ENCODE measurements around the gene GPC3.

GPC3 gene

DNA sequence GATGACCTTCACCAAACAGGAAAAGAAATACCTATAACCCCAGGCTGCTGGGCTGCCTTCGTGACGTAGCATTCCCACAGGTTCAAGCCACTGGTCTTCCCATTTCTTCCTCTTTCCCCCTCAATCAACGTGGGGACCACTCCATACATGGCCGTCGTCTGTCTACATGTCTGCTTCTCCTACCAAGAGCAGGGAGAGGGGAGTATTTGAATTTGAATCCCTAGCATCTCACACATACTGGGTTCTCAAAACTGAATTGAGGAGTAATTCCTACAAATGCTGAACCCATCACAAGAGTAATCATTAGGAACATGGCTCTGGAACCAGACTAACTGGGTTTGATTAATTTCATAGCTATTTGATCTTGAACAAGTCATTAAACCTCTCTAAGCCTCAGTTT is 17.3 kb downstream of the GPC3 start:
- no peak for DNase-seq (ENCODE audit: low read depth)
- H3K4me3 ChIP-seq (ENCODE audit: low read depth, low read length): no peak overlapping the region
- TF ChIP-seq, protein P1, sequence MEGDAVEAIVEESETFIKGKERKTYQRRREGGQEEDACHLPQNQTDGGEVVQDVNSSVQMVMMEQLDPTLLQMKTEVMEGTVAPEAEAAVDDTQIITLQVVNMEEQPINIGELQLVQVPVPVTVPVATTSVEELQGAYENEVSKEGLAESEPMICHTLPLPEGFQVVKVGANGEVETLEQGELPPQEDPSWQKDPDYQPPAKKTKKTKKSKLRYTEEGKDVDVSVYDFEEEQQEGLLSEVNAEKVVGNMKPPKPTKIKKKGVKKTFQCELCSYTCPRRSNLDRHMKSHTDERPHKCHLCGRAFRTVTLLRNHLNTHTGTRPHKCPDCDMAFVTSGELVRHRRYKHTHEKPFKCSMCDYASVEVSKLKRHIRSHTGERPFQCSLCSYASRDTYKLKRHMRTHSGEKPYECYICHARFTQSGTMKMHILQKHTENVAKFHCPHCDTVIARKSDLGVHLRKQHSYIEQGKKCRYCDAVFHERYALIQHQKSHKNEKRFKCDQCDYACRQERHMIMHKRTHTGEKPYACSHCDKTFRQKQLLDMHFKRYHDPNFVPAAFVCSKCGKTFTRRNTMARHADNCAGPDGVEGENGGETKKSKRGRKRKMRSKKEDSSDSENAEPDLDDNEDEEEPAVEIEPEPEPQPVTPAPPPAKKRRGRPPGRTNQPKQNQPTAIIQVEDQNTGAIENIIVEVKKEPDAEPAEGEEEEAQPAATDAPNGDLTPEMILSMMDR (conservative IDR thresholded peaks at IDR 0.05; ENCODE audit: low read depth, low read length): no peak

DNA sequence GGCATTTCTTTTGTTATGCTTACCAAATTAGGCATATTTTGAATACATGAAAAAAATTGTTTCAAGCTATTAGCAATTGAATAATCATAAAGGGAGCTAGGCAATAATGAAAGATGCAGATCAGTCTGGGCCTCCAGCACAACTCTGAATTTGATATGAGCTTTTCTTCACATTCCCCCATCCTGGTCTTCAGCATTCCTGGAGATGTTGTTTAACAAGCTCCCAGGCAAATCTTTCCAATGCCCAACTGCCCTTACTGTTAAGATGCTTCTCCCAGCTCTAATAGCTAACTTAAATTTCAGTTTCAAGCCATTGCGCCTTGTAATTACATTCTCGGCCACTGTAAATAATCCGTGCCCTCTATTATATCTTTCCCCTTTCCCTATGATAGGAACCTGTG is 19.2 kb downstream of the GPC3 start:
- DNase-seq (ENCODE audit: low read depth): no peak
- no peak overlapping the region for H3K4me3 ChIP-seq (ENCODE audit: low read depth, low read length)
- TF ChIP-seq, protein P1 (conservative IDR thresholded peaks at IDR 0.05; ENCODE audit: low read depth, low read length): no peak

DNA sequence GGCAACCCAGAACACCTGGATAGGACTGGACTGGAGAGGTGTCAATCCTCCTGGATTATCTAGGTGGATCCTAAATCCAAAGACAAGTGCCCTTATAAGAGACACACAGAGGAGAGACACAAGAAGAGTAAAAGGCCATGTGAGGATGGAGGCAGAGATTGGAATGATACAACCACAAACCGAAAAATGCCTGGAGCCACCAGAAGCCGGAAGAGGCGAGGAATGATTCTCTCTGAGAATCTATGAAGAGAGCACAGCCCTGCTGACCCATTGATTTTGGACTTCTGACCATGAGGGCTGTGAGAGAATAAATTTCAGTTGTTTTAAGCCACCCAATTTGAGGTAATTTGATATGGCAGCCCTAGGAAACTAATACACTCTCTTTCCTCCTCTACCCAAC is 20.1 kb downstream of the GPC3 start:
- TF ChIP-seq, protein P1 (conservative IDR thresholded peaks at IDR 0.05; ENCODE audit: low read depth, low read length): no peak
- DNase-seq (ENCODE audit: low read depth): no peak
- H3K4me3 ChIP-seq (ENCODE audit: low read depth, low read length): no peak overlapping the region

DNA sequence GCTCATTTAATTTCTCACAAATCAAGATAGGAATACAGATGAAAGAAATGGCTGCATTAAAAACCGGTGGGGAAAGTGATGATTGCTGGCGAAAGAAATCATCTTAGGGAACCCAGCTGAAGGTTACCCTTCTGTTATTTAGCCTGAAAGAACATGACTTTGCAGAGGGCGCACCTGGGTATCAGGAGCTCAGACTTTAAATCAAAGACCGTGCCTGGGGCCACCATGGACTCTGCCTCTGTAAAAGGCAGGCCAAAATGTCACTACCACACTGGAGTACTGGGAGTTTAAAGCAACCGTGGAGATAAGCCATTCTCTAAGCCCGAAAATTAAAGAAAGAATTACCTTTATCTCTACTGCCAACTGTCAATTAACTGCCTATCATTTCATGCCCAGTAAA is 24.3 kb downstream of the GPC3 start:
- no peak overlapping the region for H3K4me3 ChIP-seq (ENCODE audit: low read depth, low read length)
- DNase-seq (ENCODE audit: low read depth): no peak
- TF ChIP-seq, protein P1 (conservative IDR thresholded peaks at IDR 0.05; ENCODE audit: low read depth, low read length): no peak

DNA sequence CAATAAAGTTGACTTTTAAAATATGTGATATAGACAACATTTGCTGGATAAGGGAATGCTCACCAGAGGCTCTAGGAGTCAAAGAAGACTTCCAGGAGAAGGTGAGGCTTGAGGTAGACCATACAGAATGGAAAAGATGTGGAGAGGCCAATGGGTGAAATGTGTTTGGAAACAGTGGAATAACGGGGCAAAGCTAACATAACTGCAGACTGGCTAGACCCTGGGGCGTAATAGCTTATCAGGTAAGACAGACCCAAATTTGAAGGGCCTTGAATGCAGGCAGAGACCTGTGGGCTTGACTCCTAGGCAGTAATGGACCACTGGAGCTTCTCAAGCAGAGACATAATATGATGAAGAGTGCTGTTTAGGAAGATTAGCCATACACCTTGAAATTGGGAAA is 25.4 kb downstream of the GPC3 start:
- no peak for DNase-seq (ENCODE audit: low read depth)
- H3K4me3 ChIP-seq (ENCODE audit: low read depth, low read length): no peak overlapping the region
- TF ChIP-seq, protein P1 (conservative IDR thresholded peaks at IDR 0.05; ENCODE audit: low read depth, low read length): no peak

DNA sequence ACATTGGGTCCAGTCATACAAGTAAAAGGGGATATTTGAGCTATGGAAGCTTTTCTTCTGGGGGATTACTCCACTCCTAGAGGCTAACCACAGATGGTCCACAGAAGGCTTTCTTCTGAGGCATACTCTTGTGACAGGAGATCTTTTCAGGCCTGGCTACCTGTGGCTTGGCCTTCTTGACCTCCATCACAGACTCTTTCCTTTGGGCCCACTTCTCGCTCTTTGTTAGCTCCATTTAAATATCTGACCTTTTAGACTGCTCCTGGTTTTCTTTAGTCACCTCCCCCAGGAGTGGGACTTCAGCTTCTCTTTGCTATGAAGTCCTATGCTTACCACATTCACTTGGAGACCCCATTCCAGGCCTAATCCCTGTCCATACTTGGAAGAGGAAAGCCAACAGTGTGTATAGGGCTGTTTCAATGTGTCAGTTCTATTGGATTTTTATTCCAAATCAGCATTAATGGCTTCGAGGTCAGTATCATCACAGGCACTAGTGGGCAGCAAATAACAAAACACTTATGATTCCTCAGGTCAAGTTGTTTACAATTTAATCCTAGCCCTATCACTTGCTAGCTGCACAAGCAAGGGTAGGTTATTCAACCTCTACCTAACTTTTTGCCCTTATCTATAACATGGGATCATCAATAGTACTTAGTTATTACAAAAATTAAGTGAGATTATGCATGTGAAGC is 26.3 kb downstream of the GPC3 start:
- H3K4me3 ChIP-seq (ENCODE audit: low read depth, low read length): no peak overlapping the region
- DNase-seq (ENCODE audit: low read depth): no peak
- TF ChIP-seq, protein P1 (conservative IDR thresholded peaks at IDR 0.05; ENCODE audit: low read depth, low read length): peak; percentile 8

Measured in choroid plexus epithelial cell (primary cell).